Cardiac muscle cell (in vitro differentiated cells and primary cell): ENCODE results near the gene TRIM13. TPM values are rescaled to one million over a fixed set of nuclear protein-coding genes. Genes with fewer than 3 reads are reported as not detected.

Experiments used
- DNase-seq, 2 donors: peaks; one replicate each; pipeline versions ENCODE4 v3.0.0 to v3.0.0-alpha.2; 2010 to 2017; ENCODE audit warnings: low read depth in 1 of 2, low spot score in 1 of 2
- H3K27ac ChIP-seq: fragments of 200-600 bp; sonication (generic); 2 replicates; pipeline ENCODE4 v1.5.1; 2016
- H3K27me3 ChIP-seq: fragments of 200-600 bp; sonication (generic); 2 replicates; pipeline ENCODE4 v1.6.0; 2016; ENCODE audit warnings: control low read depth
- H3K36me3 ChIP-seq: fragments of 200-600 bp; sonication (generic); 2 replicates; pipeline ENCODE4 v1.5.1; 2016; ENCODE audit warnings: control low read depth
- H3K4me1 ChIP-seq: fragments of 200-600 bp; sonication (generic); 2 replicates; pipeline ENCODE4 v1.8.1; 2017; ENCODE audit warnings: low read depth, mild to moderate bottlenecking, mixed run types
- H3K4me3 ChIP-seq: fragments of 200-600 bp; sonication (generic); 2 replicates; pipeline ENCODE4 v1.5.1; 2016; ENCODE audit warnings: mild to moderate bottlenecking
- H3K9me3 ChIP-seq: fragments of 200-600 bp; sonication (generic); 2 replicates; pipeline ENCODE4 v1.5.1; 2017; ENCODE audit warnings: low read depth, mild to moderate bottlenecking, control low read depth
- polyA plus RNA-seq: library from polyadenylated mRNA; unstranded; fragments of >200 nt; fragmentation: Nextera tagmentation; extraction: Ambion mirVana; gene quantifications from 2 replicates; pipeline ENCODE4 v1.2.1, GENCODE V29; 2016
- total RNA-seq: library from RNA; depleted of rRNA; stranded (reverse); fragments of >200 nt; gene quantifications from 2 replicates; pipeline ENCODE4 v1.2.3, GENCODE V29; 2016
- TF ChIP-seq, protein P1 (sequence below): IDR thresholded peaks from 2 replicates; pipeline ENCODE4 v1.5.1; 2012; ENCODE audit warnings: low read depth, mild to moderate bottlenecking, low read length

TRIM13 gene
- total and polyA plus RNA-seq, 2 experiments from 2014 or later = 13.7 to 19.1 TPM

DNA sequence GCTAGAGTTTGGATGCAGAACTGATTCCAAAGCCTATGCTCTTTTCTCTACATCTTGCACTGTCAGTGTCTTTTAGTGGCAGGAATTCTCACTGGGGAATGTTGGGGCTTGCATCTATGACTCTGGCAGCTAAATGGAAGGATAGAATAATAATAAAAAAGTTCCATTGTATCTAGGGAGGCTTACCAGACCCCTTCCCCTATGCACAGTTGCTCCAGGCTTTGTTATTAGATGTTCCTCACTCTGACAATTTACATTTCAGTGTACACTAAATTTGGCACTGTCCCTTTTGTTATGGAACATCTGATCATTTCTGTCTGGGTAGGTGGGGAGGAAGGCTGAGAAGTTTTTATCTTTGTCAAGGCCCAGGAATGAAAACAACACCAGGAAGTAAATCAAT is 3.7 kb upstream of the TRIM13 start:
- H3K4me1 ChIP-seq = peaks cover 4% of the 10 kb centered on the region
- H3K9me3 ChIP-seq = no peaks in the 10 kb centered on the region
- H3K4me3 ChIP-seq = no peak overlapping the region
- H3K36me3 ChIP-seq = no peaks in the 10 kb centered on the region
- H3K27ac ChIP-seq = no peak overlapping the region
- TF ChIP-seq, protein P1, sequence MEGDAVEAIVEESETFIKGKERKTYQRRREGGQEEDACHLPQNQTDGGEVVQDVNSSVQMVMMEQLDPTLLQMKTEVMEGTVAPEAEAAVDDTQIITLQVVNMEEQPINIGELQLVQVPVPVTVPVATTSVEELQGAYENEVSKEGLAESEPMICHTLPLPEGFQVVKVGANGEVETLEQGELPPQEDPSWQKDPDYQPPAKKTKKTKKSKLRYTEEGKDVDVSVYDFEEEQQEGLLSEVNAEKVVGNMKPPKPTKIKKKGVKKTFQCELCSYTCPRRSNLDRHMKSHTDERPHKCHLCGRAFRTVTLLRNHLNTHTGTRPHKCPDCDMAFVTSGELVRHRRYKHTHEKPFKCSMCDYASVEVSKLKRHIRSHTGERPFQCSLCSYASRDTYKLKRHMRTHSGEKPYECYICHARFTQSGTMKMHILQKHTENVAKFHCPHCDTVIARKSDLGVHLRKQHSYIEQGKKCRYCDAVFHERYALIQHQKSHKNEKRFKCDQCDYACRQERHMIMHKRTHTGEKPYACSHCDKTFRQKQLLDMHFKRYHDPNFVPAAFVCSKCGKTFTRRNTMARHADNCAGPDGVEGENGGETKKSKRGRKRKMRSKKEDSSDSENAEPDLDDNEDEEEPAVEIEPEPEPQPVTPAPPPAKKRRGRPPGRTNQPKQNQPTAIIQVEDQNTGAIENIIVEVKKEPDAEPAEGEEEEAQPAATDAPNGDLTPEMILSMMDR = no peak
- DNase-seq = no peak
- no peaks in the 10 kb centered on the region for H3K27me3 ChIP-seq

DNA sequence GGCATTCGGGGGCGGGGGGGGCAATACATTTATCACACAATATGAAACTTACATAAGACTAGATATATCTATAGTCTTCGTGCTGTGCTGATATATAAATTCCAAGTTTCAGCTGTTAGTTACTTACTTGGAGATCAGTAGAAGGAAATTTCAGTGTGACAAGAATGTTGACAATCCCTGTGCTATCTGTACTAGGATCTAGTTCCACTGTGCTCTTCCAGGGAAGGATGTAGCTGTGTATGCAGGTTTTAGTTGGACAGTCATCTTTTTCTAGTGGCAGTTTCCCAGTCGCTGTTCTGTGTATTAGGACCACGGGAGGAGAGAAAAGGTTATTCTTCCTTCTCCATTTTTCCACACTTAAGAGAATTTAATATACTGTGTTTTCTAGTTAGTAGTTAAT is 3.2 kb upstream of the TRIM13 start:
- Histone ChIP-seq H3K4me1 (peaks cover 9% of the 10 kb centered on the region), H3K27me3 (no peaks in the 10 kb centered on the region), H3K4me3 (no peak overlapping the region), H3K27ac (no peak overlapping the region), H3K36me3 (peaks cover 4% of the 10 kb centered on the region), H3K9me3 (no peaks in the 10 kb centered on the region)
- TF ChIP-seq, protein P1 = no peak
- DNase-seq = no peak

DNA sequence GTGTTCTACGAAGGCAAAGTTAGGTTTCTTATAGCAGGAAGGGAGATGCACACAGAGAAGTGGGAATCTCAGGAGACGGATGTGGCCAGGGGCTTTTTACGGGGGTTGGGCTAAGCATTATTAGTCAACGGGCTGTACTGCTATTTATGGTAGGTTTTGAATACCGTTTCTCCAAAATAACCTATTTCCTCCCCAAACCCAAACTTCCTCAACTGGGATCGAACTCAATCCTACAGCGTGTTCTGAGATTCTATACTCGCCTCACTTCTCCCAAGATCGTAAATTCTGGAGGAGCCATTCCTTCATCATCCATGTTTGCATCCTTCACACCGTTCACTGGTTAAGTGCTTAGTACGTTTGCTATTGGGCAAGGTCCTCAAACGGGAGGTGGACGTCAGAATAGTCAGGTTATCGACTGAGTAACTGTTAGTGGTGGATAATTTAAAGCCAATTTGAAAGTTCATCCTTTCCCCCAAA is 1.2 kb upstream of the TRIM13 start:
- Histone ChIP-seq H3K4me1 (peaks cover 9% of the 10 kb centered on the region), H3K36me3 (peaks cover 11% of the 10 kb centered on the region), H3K27ac (peak overlapping the region; percentile 92), H3K27me3 (no peaks in the 10 kb centered on the region), H3K9me3 (no peaks in the 10 kb centered on the region), H3K4me3 (peak overlapping the region; percentile 91)
- TF ChIP-seq, protein P1 = no peak
- DNase-seq = peak in 1 of 2 donors; percentile 41

DNA sequence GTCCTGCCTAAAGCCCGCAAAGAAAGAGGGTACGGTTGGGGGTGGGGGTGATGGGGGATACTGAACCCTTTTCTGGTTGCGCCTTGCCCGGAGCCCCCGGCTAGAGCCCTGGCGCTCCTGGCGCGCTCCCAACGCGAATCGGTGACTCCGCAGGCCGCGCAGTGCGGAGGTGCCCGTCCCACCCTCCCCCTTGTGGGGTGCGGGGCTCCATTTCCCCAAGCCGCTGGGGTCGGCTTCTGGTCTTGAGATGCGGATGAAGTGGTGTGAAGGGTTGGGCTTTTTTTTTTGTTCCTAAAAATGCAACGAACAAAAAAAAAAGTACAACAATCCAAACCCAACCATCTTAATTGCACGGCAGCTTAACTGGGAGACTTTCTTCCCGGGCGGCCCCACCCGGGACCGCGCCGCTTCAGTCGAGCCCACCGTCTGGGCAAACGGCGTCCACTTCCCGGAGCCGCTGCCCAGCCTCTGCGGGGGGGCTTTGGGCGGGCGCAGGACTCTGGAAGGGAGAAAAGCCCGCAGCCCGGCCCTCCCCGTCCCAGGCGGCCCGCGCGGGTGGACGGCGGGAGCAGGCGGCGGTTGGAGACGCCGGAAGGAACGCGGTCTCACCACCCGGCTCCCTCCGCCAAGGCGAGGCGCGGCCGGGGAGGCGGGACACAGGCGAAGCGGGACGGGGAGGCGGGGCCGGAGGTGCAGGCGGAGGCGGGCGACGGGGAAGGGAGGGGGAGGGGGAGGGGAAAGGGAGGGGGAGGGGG is 504 bp upstream of the TRIM13 start:
- peaks cover 11% of the 10 kb centered on the region for H3K36me3 ChIP-seq
- H3K4me1 ChIP-seq = peaks cover 9% of the 10 kb centered on the region
- H3K27me3 ChIP-seq = no peaks in the 10 kb centered on the region
- peak overlapping the region; percentile 91 for H3K4me3 ChIP-seq
- DNase-seq = peak; percentile 96 to 98
- H3K9me3 ChIP-seq = no peaks in the 10 kb centered on the region
- H3K27ac ChIP-seq = peak overlapping the region; percentile 92
- TF ChIP-seq, protein P1 = no peak

DNA sequence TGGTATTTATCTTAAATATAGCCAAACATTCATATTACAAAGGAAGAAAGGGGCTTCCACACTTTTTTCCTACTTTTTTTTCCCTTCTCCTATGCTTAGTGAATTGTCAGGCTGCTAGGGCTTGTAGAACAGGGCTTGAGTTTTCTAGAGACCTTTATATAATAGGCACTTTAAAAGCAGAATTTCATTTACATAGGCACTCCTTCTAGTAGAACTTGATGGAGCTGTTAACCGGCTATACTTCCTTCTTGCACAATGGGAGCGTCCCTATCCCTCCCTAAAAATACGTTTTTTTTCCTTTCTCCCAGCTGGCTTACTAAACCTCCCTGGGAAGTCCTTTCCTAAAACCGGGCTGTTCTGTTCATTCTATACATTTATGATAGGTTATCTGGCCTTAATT is 1.1 kb downstream of the TRIM13 start:
- TF ChIP-seq, protein P1 = no peak
- peak in 1 of 2 donors; percentile 22 for DNase-seq
- H3K27ac ChIP-seq = peak overlapping the region; percentile 99

More for the DNA sequence above, 1.1 kb downstream of the TRIM13 start:
- H3K9me3 ChIP-seq = no peaks in the 10 kb centered on the region
- peak overlapping the region; percentile 73 for H3K4me3 ChIP-seq
- H3K27me3 ChIP-seq = no peaks in the 10 kb centered on the region
- H3K36me3 ChIP-seq = peaks cover 14% of the 10 kb centered on the region
- H3K4me1 ChIP-seq = peaks cover 9% of the 10 kb centered on the region
